ENCODE results near the gene ABCG8. TPM values are rescaled to one million over a fixed set of nuclear protein-coding genes. Genes with fewer than 3 reads are reported as not detected.

The ABCG8 gene
- total RNA-seq, 1 donor from 2014 or later, result not detected

DNA sequence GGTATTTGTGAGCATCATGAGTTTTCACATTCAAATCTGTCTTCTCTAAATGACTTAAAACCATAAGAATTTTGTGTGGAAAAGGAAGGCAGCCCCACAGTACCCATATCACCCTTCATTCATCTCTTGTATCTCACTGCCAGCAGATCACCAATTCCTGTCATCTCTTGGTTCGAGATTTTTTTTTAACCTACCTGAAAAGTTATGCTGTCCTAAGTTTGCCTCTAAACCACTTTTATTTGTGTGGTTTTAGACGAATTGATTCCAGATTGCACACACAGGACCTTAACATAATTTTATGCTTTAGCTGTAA is 32.1 kb upstream of the ABCG8 start:
- ChIA-PET CTCF (no interaction called here), POLR2A (no interaction called here)
- Mint-ChIP-seq H3K4me1 (no peaks in the 10 kb centered on the region), H3K27me3 (no peaks in the 10 kb centered on the region), H3K9me3 (no peaks in the 10 kb centered on the region), H3K36me3 (ENCODE audit: low read depth) (peaks cover 8% of the 10 kb centered on the region), H3K27ac (no peak overlapping the region), H3K4me3 (no peak overlapping the region)
- intact Hi-C loops (cut with micrococcal nuclease), result no loop called here
- DNase-seq (no peak), ATAC-seq (ENCODE audit: low read depth) (no peak)
- TF ChIP-seq CTCF (IDR thresholded peaks at IDR 0.05), result no peak

DNA sequence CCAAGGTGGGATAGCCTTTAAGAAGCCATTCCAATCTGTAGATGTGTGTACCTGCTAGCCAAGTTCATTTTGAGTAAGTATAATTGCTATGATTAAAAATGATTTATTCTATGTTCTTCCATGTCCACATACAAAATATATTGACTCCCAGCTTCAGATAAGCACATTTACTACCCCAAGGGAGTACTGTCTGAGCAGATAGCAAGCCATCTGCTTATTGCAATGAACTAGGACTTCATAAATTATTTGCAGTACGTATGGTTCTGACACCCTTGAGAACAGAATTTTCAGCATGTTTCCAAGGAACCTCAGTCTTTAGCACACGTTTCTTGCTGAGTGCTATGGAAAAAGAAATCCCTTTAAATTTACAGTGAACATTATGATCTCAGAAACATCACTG is 28.3 kb upstream of the ABCG8 start:
- ChIA-PET CTCF (no interaction called here), POLR2A (no interaction called here)
- intact Hi-C loops (cut with micrococcal nuclease), result no loop called here
- H3K4me1 Mint-ChIP-seq, result no peaks in the 10 kb centered on the region
- no peaks in the 10 kb centered on the region for H3K9me3 Mint-ChIP-seq
- DNase-seq (no peak), ATAC-seq (ENCODE audit: low read depth) (no peak)
- no peak overlapping the region for H3K4me3 Mint-ChIP-seq
- H3K27me3 Mint-ChIP-seq, result no peaks in the 10 kb centered on the region
- H3K27ac Mint-ChIP-seq, result no peak overlapping the region
- peaks cover 2% of the 10 kb centered on the region for H3K36me3 Mint-ChIP-seq (ENCODE audit: low read depth)
- TF ChIP-seq CTCF (IDR thresholded peaks at IDR 0.05), result no peak

GRCh38 chr2:43810888-43811287 is 27.9 kb upstream of the ABCG8 start:
- intact Hi-C loops (cut with micrococcal nuclease), result no loop called here
- CTCF ChIA-PET, result no interaction called here
- no peaks in the 10 kb centered on the region for H3K36me3 Mint-ChIP-seq (ENCODE audit: low read depth)
- no peaks in the 10 kb centered on the region for H3K4me1 Mint-ChIP-seq
- no peak for TF ChIP-seq CTCF (IDR thresholded peaks at IDR 0.05)
- no peak for ATAC-seq (ENCODE audit: low read depth)
- no peaks in the 10 kb centered on the region for H3K9me3 Mint-ChIP-seq
- no peak for DNase-seq
- H3K27ac Mint-ChIP-seq, result no peak overlapping the region
- no peaks in the 10 kb centered on the region for H3K27me3 Mint-ChIP-seq
- POLR2A ChIA-PET, result no interaction called here
- H3K4me3 Mint-ChIP-seq, result no peak overlapping the region

GRCh38 chr2:43812006-43812405 is 26.8 kb upstream of the ABCG8 start:
- H3K27me3 Mint-ChIP-seq, result no peaks in the 10 kb centered on the region
- ChIA-PET POLR2A (no interaction called here), CTCF (no interaction called here)
- no peaks in the 10 kb centered on the region for H3K36me3 Mint-ChIP-seq (ENCODE audit: low read depth)
- no peak for ATAC-seq (ENCODE audit: low read depth)
- H3K4me3 Mint-ChIP-seq, result no peak overlapping the region
- no peak for TF ChIP-seq CTCF (IDR thresholded peaks at IDR 0.05)
- no peaks in the 10 kb centered on the region for H3K9me3 Mint-ChIP-seq
- H3K27ac Mint-ChIP-seq, result no peak overlapping the region
- H3K4me1 Mint-ChIP-seq, result no peaks in the 10 kb centered on the region
- DNase-seq, result no peak
- intact Hi-C loops (cut with micrococcal nuclease), result no loop called here

- Mint-ChIP-seq H3K27me3 (no peaks in the 10 kb centered on the region), H3K4me1 (no peaks in the 10 kb centered on the region), H3K4me3 (no peak overlapping the region), H3K36me3 (ENCODE audit: low read depth) (no peaks in the 10 kb centered on the region), H3K9me3 (no peaks in the 10 kb centered on the region), H3K27ac (no peak overlapping the region)
- ChIA-PET CTCF (no interaction called here), POLR2A (no interaction called here)
- ATAC-seq (ENCODE audit: low read depth) (no peak), DNase-seq (no peak)
- no peak for TF ChIP-seq CTCF (IDR thresholded peaks at IDR 0.05)
- intact Hi-C loops (cut with micrococcal nuclease), result no loop called here
Observed at GRCh38 chr2:43812947-43813346, 25.8 kb upstream of the ABCG8 start.

All from activated B cell treated with CpG ODN at 0.5 μM for 24 hours (primary cell).